Activated CD4-positive, alpha-beta T cell treated with anti-CD3 and anti-CD28 coated beads, Interleukin-10, Interleukin-2, amounts not matched to agents 100 ng/mL and 50 ng/mL, durations not matched to agents 16 hours and 8 hours (primary cell): ENCODE results near the gene FOXJ2.
"Not testable (repeated sequence)": the region's sequence is repeated elsewhere in the genome, so short reads cannot be mapped to it uniquely, and the experiment has no call there.

Experiments
- DNase-seq: peaks from one replicate; pipeline ENCODE4 v3.0.0-alpha.2; 2020

The FOXJ2 gene

GRCh38 chr12:8032242-8033152 lies at the start of gene FOXJ2:
FOXJ2 (plus strand) TSS chr12:8032716; CDS start chr12:8039833, 7,117 bp downstream.
- peak; percentile 83 for DNase-seq

GRCh38 chr12:7983019-7983418 lies 49.5 kb upstream of the FOXJ2 start:
- DNase-seq, result not testable (repeated sequence)

- not testable (repeated sequence) for DNase-seq
These were observed 49.1 kb upstream of the FOXJ2 start for GRCh38 chr12:7983460-7983859.

DNA sequence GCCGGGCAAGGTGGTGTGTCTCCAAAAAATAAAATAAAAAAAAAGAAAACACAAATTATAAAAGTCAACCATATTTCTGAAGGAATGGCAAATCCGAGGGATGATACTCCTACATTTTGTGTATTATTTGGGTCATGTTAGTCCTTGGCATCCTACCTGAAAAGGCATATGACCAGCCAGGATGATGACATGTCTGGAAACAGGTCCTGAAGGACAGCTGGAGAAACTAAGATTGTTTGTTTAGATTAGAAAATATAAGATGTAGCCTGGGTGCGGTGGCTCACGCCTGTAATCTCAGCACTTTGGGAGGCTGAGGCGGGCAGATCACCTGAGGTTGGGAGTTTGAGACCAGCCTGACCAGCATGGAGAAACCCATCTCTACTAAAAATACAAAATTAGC lies 47.6 kb upstream of the FOXJ2 start:
- no peak for DNase-seq

DNA sequence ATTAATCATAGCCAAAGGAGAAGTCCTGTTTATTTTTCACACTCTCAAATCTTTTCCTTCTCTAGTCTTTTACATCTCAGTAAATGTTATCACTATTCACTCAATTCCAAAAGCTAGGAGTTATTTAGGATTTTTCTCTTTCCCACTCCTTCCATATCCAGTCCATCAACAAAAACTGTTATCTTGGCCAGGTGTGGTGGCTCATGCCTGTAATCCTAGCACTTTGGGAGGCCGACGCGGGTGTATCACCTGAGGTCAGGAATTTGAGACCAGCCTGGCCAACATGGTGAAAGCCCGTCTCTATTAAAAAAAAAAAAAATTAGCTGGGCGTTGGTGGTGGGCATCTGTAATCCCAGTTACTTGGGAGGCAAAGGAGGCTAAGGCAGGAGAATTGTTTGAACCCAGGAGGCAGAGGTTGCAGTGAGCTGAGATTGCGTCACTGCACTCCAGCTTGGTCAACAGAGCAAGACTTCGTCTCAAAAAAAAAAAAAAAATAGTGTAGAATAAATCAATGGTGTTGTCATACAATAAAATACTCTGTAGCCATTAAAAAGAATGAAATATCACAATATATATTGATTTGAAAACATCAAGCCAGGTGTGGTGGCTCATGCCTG lies 46.6 kb upstream of the FOXJ2 start:
- no peak for DNase-seq

GRCh38 chr12:7989827-7990491 lies 42.6 kb upstream of the FOXJ2 start:
- DNase-seq, result peak; percentile 97

DNA sequence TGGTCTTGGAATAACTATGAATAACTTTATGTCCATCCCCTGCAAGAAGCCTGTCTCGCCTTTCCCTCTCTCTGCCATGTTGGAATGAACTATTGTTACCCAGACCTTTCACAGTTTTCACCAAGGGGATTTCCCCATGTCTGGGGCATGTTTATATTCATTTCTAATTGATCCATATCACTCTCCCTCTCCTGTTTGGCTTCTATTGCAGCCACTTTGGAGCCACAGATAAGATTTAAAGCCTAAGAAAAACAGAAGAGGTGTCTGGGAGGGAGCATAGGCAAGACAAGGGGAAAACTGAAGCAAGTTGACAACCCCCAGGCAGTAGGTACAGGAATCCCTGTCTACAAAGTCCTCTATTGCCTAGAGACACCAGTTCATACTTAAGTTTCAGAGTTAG lies 41.0 kb upstream of the FOXJ2 start:
- peak; percentile 39 for DNase-seq

GRCh38 chr12:7994731-7995205 lies 37.7 kb upstream of the FOXJ2 start:
- DNase-seq, result peak; percentile 40

- DNase-seq, result peak; percentile 90
These were observed 37.1 kb upstream of the FOXJ2 start for GRCh38 chr12:7995266-7995963.

DNA sequence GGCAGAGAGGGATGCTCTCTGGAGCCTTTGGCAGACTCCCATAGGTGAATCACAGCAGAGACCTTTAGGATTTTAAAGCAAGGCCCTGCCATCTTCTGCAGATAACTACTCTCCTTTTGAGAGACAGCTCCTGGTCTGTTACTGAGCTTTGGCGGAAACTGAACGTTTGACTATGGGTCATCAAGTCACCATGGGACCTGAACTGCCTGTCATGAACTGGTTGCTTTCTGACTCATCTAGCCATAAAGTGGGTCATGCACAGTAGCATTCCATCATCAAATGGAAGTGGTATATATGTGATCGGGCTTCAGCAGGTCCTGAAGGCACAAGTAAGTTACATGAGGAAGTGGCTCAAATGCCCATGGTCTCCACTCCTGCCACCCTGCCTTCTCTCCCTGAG lies 31.7 kb upstream of the FOXJ2 start:
- peak; percentile 70 for DNase-seq

DNA sequence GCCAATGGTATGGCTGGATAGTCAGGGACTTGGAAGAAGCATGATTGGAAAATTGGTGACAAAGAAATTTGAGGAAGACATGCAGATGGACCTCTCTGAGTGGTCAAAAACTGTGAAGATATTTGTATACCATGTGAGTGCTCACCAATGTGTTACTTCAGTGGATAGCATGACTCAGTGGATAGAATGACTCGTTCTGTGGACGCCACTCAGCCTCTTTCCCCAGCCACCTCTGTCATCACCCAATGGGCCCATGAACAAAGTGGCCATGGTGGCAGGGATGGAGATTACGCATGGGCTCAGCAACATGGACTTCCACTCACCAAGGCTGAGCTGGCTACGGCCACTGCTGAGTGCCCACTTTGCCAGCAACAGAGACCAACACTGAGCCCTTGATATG lies 31.0 kb upstream of the FOXJ2 start:
- DNase-seq, result peak; percentile 50

DNA sequence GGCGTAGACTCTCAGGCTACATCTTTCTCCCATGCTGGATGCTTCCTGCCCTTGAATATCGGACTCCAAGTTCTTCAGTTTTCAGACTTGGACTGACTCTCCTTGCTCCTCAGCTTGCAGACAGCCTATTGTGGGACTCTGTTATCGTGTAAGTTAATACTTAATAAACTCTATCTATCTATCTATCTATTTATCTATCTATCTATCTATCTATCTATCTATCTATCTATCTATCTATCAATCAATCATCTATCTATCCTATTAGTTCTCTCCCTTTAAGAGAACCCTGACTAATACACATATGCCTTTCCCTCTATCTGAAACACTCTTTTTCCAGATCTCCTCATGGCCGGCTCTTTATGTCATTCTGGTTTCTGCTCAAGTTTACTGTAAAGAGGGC lies 27.6 kb upstream of the FOXJ2 start:
- not testable (repeated sequence) for DNase-seq

DNA sequence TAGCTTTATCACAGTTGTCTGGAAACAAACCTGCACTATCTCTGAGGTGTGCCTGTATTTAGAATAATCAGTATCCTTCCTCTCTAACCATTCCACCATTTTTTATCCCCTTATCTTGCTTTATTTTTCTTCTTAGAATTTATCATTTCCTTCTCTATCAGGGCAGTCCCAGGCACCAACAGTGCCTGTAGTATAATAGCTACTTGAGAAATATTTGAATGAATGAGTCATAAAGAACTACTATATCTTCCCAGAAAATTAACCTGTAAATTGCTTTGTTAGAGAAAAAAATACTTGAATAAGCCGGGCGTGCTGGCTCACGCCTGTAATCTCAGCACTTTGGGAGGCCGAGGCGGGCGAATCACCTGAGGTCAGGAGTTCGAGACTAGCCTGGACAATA lies 21.2 kb upstream of the FOXJ2 start:
- DNase-seq, result no peak

DNA sequence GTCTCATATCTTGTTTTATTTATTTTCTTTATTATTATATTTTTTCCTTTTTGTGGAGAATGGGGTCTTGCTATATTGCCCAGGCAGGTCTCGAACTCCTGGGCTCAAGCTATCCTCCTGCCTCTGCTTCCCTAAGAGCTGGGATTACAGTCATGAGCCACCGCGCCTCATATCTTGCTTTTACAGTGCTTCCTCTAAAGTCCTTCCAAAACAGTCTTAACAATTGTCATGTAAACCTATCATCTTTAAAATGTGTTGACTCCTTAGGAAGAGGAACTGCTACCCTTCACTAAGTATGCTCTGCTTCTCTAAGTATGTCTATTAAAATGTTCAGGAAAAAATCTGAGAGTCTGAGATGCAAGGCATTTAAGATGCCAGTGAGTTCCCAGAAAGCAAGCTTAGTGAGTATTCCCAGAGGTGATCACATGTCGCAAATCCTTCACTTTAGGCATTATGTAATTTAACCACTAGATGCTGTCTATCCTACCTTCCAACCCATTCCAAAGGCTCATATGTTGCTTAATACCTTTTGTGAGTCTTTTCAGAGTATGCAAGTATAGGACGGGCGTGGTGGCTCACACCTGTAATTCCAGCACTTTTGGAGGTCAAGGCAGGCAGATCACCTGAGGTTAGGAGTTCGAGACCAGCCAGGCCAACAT lies 19.7 kb upstream of the FOXJ2 start:
- DNase-seq, result no peak

GRCh38 chr12:8014836-8015235 lies 17.7 kb upstream of the FOXJ2 start:
- DNase-seq, result no peak

DNA sequence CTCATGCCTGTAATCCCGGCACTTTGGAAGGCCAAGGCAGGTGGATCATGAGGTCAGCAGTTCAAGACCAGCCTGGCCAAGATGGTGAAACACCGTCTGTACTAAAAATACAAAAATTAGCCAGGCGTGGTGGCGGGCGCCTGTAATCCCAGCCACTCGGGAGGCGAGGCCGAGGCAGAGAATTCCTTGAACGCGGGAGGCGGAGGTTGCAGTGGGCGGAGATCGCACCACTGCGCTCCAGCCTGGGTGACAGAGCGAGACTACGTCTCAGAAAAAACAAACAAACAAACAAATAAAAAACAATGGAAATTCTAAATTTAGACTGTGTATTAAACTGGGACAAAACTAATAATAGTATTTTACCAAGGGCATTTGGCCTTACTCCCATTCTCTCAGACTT lies 14.3 kb upstream of the FOXJ2 start:
- DNase-seq, result not testable (repeated sequence)

GRCh38 chr12:8018666-8019581 lies 13.6 kb upstream of the FOXJ2 start:
- DNase-seq, result peak; percentile 38

- DNase-seq, result peak; percentile 98
These were observed 6.1 kb upstream of the FOXJ2 start for GRCh38 chr12:8026291-8026900.

DNA sequence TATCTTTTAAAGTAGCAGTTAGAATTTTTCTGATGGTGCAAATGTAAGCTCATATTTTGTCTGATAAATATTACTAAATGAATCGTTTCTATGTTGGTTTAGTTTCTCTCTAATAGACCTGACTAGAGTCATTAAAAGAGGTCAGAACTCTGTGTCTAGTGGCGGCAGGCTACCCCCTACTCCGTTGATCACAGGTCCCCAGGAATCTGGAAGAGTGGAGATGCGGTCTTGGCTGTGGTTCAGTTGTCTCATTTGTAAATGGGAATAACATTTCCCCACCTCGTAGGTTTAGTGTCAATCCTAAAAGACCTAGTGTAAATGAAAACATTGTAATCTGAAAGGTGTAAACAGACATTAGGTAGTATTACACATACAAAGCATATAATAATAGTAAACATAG lies 4.7 kb upstream of the FOXJ2 start:
- DNase-seq, result no peak

DNA sequence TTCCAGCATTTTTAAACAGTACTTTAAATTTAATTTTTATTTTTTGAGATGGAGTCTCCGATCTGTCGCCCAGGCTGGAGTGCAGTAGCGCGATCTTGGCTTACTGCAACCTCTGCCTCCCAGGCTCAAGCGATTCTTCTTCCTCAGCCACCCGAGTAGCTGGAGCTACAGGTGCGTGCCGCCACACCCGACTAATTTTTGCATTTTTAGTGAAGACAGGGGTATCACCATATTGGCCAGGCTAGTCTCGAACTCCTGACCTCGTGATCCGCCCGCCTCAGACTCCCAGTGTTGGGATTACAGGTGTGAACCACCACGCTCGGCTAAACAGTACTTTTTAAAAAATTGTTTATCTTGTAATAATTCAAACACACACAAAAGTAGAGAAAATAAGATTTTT lies 4.2 kb upstream of the FOXJ2 start:
- no peak for DNase-seq

GRCh38 chr12:8030189-8030588 lies 2.3 kb upstream of the FOXJ2 start:
- DNase-seq, result no peak
